Stimulated activated CD8-positive, alpha-beta memory T cell treated with anti-CD3 and anti-CD28 coated beads, Interleukin-4, amount 100 ng/mL, for 48 hours (primary cell): Measurements from ENCODE around the gene FAM186B.
A peak's percentile ranks its signal among the peaks of the same experiment; 100 is the strongest.
"Not testable (repeated sequence)": the region's sequence is repeated elsewhere in the genome, so short reads cannot be mapped to it uniquely, and the experiment has no call there.

Experiments
- DNase-seq: peaks from one replicate; pipeline ENCODE4 v3.0.0-alpha.2; 2020

The FAM186B gene

DNA sequence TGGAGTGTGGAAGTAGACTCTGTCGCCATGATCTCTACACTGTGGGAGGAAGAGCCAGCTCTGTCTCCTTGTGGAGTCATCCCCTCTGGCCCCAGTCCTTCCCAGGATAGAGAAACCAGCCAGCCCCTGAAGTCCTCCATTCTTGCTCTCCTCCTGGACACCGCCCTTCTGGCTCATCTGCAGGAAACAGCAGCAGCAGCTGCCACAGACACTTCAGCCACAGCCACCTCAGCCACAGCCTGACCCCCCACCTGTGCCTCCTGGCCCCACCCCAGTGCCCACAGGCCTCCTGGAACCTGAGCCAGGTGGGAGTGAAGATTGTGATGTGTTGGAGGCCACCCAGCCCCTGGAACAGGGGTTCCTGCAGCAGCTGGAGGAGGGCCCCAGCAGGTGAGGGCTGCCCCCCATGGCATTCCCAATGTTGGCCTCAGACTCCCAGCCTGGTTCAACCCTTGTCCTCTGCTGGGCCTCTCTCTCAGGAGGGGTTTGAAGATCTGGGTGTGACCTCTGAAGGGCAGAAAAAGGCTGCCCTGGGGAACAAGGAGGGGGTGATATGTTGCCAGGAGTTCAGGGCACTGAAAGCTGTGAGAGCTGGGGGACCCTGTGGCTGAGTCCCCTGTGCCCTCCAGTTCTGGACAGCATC, 28.4 kb upstream of the FAM186B start:
- DNase-seq: no peak

DNA sequence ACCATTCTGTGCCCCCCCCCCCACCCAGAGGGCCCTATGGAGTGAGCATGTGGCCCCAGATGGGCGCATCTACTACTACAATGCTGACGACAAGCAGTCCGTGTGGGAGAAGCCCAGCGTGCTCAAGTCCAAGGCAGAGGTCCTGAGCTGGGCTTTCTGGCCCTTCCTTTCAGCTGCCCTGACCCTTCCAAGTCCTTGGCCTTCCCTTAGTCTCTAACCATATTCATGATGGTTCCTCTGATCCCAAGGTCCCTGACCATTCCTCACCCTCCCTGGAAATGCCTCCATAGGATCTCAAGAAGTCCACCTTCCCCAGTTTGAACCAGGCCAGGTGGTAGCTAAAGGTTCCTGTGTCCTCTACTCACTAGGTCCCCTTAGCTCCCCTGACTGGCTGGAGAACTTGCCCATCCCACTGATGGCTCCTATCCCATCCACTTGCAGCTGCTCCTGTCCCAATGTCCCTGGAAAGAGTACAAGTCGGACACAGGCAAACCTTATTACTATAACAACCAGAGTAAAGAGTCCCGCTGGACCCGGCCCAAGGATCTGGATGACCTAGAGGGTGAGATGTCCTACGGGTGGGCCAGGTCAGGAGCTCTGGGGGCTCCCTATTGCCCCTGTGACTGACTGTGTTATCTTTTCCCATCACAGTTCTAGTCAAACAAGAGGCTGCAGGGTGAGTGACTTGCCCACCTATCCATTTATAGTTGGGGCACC, 27.7 kb upstream of the FAM186B start:
- DNase-seq: no peak

DNA sequence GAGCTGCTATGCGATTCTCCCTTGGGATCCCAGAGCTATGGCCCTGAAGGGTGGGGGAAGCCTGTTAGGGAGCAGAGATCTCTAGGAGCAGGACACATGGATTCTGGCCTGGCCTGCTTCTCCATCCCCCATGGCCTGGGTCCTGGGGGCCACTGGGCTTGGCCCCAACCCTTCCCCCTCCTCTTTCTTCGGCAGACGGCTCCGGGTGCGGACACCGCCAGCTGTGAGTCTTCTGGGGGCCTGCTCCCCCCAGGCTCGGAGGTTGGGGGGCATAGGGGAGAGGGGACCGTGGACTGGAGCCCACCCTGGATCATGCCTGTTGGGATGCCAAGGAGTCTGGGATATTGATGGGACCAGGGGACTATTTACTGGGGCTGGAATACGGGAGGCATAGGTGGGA, 27.0 kb upstream of the FAM186B start:
- no peak for DNase-seq

DNA sequence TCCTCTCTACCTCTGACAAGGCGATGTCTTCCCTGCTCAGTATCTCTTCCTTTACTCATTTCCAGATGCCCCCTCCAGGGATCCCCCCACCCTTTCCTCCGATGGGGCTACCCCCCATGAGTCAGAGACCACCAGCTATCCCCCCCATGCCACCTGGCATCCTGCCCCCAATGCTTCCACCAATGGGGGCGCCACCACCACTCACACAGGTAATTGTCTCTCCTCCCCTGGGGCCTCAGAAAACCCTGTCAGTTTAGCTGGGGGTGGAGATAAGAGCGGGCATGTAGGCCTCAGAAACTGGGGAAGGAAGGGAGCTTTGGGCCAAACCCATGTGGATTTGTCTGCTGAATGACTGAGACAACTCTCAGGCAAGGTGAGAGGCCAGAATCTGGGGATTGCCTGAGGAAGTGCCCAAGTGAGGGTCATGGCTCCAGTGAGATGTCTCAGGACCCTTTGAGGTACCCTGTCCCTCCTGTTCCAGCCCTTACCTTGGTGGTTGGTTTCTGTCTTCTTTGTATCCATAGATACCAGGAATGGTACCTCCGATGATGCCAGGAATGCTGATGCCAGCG, 26.0 kb upstream of the FAM186B start:
- peak; percentile 22 for DNase-seq

DNA sequence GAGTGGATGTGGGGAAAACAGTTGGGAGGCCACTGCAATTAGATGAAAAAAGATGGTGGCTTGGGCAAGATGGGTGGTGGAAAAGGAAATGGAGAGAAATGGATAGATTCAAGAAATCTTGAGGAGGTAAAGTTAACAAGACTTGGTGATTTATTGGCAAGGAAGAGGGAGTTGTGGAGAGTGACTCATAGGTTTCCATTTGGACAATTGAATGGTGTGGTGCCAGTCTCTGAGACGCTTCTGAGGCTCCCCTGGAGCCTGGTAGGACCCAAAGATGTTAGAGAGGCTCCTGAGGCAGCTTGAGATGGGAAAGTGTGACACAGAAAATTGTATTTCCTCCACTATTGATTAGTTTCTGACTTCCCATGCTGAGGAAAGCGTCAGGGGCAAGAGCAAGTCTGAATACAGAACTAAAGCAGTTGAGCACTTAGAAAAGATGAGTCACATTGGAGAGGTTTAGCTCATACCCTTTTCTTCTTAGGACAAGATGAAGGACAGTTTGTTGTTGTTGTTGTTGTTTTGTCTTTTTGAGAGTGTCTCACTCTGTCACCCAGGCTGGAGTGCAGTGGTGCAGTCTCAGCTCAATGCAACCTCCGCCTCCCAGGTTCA, 22.4 kb upstream of the FAM186B start:
- DNase-seq: no peak

DNA sequence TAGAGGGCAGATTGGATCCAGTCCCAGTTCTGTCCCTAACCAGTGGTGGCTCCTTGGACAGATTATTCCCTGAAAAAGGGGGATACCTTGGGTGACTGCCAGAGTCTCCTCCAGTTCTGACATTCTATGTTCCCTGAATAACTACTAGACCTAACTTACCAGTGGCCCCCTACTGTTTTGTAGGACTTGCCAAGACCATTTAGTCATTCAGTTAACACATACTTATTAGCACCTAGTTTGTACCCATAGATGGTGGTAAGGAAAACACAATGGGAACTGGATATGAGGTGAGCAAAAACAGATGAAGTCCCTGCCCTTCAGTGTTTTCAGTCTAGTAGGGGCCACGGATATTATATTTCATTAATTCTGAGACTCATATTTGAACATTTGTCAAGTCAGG, 21.4 kb upstream of the FAM186B start:
- no peak for DNase-seq

DNA sequence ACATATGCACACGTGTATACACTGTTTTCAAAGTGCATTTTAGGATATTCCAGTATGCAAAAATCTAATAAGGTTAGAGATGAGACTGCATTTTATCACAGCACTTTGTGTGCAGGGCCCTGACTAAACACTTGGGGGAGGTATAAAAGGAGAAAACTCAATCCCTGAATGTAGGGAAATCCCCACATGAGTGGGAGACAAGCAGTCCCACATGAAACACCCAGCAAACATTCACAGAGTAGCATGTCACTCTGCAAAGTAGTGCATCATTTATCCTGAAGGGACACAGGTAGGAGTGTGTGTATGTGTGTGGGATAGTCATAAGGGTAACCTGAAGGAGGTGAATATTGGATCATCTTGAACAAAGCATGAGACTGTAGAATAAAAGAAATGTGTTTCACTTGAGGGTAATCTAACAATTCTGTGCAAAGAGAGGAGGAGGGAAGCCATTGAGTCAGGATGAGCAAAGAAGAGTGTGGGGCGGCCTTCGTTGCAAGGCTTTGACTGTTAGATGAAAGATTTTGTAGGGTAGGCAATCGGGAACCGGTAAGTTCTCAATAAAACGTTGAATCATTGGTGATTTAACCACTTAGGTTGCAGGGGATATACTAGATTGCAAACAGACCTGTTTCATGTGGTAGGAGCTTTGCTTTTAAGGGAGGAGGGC, 20.9 kb upstream of the FAM186B start:
- DNase-seq: no peak

DNA sequence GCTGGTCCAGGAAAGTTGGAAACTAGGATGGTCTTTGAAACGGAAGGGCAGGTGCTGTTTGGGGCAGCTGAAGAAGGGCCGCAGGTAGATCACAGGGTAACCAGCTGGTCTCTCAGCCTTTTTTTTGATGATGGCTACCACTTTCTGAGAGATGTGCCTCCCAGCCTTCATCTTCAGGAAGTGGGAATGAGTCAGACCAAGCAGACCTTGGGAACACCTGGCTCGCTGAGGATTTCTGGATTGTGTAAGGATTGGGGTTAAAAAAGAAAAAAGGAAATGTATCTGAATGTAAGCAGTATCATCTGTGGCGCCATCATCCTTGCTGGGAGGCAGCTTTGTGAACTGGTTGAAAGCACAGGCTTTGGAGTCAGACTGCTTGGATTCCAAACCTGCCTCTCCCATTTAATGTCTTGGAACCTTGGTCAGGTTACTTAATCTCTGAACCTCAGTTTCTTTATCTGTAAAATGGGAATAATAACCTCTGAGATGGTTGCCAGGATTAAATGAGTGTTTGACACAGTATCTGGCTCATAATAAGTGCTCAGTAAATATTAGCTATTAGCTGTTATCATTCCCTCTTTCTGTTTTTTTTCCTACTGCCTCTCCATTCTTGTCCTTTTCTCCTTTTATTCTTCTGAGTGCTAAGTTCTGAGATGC, 19.6 kb upstream of the FAM186B start:
- DNase-seq: peak; percentile 23

DNA sequence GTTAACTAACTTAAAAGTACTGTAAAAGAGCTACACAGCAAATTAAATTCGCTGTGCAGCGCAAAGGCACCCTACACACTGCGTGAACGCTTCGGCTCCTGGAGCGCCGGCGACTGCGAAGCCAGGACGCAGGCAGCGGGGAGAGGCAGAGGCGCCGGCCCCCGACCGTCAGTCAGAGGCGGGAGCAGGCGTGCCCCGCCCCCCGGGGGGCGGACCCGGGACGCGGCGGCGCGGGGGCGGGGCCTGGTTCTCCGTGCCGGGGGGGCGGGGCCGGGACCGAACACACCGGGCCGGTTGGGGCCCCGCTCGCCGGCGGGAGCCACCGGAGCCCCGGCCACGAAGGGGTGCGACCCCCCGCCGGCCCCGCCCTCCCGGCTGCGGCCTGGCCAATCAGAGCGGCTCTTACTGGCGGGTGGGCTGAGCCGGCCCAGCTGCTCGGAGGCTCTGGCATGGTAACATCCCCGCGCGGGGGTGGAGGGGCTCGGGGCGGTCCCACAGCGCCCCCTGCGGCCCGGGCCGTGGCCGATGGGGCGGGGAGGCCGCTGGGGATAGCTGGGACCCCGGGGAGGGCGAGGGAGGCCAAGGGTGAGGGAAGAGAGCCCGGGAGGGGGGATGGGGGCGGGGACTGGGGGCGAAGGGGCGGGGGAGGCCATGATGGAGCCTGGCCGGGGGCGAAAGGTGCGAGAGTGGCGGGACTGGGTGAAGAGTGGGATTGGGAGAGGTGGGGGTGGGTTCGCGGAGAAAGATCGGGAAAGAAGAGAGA, 17.9 kb upstream of the FAM186B start, which contains the start of gene PRPF40B:
Gene PRPF40B (plus strand): TSS at position 420 of the 763 bp plus-strand sequence. CDS start 30 bp downstream, at position 450.
- peak; percentile 87 for DNase-seq

DNA sequence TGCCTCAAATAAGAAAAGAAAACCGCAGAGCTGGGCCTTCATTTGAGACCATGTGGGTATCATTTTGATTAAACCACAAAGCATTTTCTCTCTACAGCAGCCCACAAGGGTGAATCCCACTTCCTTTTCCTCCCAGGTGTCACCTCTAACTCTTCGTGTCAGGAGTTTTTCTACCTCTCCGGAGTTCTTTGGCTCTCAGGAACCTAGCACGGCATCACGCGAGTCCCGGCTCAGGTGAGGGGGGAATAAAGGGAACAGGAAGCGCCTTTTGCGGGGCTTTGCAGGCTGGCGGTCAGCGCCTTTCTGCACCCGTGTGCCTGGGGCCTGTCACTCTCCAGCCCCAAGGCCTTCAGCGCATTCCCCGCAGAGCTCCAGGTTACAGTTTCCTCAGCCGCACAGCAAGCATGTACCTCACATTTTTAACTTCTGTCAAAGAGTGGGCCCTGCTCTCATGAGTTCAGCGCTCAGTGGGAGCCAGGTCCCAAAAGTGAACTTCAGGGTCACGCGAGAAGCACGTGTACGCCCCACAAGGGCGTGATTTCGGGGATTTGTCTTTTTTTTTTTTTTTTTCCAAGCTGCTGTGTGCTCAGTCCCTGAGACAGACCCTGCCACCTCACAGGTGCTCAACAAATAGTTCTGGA, 17.2 kb upstream of the FAM186B start:
- DNase-seq: peak; percentile 65

DNA sequence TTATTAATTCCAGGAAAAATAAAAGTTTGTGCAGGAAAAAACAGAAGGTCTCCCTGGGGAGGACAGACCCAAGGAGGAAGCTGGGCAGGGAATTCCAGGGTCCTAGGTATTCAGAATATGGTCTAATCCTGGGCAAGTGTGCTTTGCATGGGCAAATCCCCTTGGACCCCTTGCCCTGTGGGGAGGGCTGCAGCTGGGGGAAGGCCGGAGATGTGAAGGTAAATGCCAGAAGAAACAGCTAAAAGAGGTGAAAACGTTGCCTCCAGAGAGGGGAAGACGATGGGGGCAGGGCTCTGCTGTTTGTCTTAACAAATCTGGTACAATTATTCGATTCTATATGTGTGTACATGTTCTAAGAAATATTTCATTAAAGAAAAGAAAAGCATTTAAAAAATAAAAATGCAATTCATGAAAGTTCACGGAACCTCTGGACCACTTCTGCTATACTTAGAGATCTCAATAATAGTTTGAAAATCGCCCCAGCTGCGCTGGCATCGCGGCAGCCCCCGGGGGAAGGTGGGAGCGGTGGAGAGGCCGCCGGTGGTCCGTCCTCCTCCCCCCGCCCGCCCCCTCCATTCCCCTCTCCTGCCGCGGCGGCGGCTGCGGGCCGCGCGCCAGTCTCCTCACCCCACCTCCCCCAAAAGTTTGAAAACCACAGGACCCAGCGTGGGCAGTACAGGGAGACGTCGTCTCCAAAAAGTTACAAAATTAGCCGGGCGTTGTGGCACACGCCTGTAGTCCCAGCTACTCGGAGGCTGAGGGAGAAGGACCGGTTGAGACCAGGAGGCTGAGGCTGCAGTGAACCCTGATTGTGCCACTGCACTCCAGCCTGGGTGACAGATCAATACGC, 16.4 kb upstream of the FAM186B start:
- no peak for DNase-seq

DNA sequence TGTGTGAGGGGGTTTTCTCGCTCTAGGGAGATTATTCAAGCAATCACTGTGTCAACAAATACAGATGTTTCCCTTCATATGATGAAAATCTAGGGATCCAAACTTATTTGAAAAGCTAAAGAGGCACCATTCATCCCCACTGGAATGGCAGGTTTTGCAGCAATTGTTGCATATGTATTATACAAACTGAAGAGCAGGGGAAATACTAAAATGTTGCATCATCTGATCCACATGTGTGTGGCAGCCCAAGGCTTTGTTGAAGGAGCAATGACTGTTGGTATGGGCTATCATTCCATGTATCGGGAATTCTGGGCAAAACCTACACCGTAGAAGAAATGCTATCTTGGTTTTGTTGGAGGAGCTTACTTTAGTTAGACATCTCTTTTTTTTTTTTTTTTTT, 13.8 kb upstream of the FAM186B start:
- DNase-seq: no peak

DNA sequence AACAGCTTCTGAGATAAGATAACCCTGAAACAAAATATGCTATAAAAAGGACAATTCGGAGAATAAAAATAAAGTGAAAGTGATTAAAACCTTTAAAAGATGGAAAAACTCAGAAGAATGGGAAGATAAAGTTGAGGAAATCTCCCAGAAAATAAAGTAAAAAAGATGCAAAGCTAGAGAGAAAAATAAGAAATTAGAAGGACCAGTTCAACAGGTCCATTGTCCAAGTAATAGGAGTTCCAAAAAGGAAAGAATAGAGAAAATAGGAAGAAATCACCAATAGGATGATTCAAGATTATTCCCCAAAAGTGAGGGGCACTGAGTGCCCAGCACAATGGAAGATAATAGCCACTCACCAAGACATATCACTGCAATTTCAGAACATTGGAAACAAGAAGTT, 13.1 kb upstream of the FAM186B start:
- no peak for DNase-seq

DNA sequence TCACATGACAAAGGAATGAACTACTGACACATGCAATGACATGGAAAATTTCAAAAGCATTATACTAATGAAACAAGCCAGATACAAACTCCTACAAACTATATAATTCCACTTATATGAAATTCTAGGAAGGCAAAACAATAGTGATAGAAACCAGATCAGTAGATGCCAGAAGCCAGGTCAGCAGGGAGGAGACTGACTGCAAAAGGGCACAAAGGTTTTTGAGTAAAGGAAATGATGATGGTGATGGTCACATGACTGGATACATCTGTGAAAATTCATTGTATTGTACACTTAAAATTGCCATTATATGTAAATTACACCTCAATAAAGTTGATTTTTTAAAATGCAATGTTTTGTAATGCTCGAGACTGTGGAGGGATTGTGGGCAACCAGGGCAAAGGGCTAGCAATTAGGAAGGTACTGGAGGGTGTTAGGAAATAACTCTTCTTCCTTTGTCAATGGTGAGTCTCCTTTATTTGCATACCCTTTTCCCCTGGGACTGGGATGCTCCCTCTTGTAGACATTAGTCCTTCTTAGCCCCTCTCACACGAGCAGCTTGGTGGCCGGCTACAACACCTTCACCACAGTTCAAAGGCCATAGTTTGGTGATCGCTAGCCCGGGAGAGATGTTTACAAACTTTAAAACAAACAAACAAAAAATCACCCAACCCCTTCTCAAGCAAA, 11.2 kb upstream of the FAM186B start:
- no peak for DNase-seq

DNA sequence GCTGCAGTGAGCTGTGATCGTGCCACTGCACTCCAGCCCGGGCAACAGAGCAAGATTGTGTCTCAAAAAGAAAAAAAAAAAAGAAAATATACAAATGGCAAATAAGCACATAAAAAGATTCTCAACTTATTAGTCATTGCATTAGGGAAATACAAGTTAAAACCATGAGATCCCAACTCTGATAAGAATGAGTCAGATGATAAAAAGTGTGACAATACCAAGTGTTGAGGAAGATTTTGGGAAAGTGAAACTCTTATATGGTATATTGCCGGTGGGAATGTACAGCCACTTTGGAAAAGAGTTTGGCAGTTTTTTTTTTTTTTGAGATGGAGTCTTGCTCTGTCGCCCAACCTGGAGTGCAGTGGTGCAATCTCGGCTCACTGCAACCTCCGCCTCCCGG, 10.3 kb upstream of the FAM186B start:
- DNase-seq: no peak

DNA sequence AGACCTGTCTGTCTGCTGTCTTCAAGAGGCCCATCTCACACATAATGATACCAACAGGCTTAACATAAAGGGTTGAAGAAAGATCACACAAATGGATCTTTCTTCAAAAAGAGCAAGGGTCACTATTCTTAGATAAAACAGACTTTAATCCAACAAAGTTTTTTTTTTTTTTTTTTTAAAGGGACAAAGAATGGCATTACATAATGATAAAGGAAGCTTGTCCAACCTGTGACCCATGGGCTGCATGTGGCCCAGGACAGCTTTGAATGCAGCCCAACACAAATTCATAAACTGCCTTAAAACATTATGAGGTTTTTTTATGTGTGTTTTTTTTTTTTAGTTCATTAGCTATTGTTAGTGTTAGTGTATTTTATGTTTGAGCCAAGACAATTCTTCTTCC, 6.8 kb upstream of the FAM186B start:
- DNase-seq: no peak

DNA sequence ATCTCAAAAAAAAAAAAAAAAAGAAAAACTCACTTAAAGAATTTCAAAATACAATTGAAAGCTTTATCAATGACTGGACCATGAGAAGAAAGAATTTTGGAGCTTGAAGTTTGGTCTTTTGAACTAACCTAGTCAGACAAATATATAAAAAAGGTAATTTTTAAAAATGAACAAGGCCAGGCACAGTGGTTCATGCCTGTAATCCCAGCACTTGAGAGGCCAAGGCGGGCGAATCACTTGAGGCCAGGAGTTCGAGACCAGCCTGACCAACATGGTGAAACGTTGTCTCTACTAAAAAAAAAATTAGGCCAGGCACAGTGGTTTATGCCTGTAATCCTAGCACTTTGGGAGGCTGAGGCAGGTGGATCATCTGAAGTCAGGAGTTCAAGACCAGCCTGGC, 5.3 kb upstream of the FAM186B start:
- DNase-seq: not testable (repeated sequence)

DNA sequence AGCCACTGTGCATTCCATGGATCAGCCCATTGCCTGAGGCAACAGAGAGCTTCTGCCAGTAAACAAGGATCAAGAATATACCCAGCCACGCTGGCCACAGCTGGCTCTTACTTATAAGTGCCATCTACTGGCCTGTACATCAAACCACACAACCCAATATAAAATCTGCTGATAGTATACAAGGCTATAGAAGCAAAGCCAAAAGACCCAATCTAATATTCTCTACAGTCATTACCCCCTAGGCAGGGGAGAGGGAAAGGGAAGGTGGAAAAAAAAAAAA, 4.4 kb upstream of the FAM186B start:
- DNase-seq: no peak

DNA sequence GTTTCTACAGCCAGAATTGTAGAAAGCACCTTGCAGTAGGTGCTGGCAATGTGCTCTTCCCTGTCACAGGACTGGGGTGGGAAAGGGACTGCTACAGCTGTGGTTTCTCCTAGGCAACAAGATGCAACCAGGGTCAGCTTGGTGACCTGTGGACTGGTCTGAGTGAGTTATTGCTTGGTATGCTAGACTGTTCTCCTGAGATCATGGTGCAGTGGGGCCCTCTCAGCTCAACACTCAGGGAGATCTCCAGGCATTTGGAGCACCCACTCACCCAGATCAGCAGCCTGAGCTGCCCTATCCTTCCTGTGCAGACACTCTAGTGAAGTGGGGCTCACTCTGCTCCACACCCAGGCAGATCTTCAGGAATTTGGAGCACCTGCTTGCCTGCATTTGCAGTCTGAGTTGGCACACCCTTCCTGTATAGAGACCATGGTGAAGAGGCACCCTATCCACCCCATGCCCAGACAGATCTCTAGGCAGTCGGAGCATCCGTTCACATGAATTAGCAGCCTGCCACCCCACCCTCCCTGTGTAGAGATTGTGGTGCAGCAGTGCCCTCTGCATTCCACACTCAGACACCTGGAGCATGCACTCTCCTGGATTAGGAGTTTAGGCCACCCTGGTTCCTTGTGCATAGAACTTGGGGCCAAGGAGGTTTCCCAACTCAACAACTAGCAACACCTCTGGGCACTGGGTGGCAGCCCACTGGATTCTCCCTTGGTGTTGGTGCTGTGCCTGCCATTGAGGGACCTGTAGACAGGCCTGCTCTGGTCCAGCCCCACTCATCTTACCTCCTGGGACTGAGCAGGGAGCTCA, 3.8 kb upstream of the FAM186B start:
- DNase-seq: no peak
